C4-2B (cell line): ENCODE data around the gene IDH3G.
"Not testable (repeated sequence)": the region's sequence is repeated elsewhere in the genome, so short reads cannot be mapped to it uniquely, and the experiment has no call there.

ENCODE experiments used
- H3K27ac ChIP-seq: fragments of 450-650 bp; 2 replicates; pipeline ENCODE4 v1.5.1; 2017
- ZFX ChIP-seq: fragments of 450-650 bp; IDR thresholded peaks from 2 replicates; pipeline ENCODE4 v1.6.1; 2017
- TF ChIP-seq, protein P1 (sequence below): fragments of 450-650 bp; conservative IDR thresholded peaks from 2 replicates; pipeline ENCODE4 v1.5.1; 2017; ENCODE audit warnings: mild to moderate bottlenecking

Gene IDH3G

DNA sequence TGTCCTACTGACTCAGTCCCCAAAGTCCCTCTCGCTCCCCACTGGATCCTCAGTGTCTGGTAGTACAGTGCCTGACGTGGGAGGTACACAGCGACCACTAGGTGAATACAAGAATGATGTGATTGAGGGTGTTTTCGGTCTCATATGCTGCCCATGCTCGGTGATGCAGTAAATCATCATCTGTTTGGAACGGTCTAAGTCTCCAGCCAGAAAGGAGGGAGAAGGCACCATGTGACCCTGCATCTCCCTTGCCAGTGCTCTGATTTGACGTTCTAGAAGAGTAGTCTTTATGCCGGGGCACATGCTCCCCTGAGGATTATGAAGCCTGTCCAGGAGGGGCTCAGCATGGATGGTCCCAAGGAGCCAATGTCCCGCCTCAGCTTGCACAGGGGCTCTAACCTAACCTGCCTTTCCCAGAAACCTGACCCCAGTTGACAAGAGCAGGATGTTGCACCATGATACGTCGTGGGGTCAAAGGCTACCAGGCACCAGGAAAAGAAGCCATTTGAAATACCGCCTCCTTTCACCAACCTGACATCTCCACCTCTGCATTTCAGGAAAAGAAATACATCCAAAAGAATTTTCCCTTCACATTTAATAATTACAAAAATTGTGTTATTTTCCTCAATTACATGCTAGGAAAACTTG lies 43.9 kb downstream of the IDH3G start:
- no peak overlapping the region for H3K27ac ChIP-seq
- TF ChIP-seq, protein P1, sequence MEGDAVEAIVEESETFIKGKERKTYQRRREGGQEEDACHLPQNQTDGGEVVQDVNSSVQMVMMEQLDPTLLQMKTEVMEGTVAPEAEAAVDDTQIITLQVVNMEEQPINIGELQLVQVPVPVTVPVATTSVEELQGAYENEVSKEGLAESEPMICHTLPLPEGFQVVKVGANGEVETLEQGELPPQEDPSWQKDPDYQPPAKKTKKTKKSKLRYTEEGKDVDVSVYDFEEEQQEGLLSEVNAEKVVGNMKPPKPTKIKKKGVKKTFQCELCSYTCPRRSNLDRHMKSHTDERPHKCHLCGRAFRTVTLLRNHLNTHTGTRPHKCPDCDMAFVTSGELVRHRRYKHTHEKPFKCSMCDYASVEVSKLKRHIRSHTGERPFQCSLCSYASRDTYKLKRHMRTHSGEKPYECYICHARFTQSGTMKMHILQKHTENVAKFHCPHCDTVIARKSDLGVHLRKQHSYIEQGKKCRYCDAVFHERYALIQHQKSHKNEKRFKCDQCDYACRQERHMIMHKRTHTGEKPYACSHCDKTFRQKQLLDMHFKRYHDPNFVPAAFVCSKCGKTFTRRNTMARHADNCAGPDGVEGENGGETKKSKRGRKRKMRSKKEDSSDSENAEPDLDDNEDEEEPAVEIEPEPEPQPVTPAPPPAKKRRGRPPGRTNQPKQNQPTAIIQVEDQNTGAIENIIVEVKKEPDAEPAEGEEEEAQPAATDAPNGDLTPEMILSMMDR, result no peak
- no peak for TF ChIP-seq ZFX

DNA sequence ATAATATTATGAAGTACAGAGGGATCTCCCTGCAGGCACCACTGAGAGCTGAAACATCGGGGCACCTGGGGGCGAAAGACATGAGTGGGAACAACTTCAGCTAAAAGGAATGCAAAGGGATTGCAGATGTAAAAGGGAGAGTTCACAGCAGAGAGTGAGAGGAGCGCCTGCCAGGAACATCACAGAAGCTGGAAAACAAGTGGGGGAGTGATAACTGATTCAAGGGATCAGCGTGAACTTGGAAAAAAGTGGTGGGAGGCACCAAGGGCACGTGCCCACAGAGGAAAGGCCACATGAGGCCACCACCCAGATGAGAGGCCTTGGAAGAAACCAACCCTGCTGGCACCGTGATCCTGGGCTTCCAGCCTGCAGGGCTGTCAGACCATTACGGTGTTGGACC lies 45.2 kb downstream of the IDH3G start:
- H3K27ac ChIP-seq, result not testable (repeated sequence)

DNA sequence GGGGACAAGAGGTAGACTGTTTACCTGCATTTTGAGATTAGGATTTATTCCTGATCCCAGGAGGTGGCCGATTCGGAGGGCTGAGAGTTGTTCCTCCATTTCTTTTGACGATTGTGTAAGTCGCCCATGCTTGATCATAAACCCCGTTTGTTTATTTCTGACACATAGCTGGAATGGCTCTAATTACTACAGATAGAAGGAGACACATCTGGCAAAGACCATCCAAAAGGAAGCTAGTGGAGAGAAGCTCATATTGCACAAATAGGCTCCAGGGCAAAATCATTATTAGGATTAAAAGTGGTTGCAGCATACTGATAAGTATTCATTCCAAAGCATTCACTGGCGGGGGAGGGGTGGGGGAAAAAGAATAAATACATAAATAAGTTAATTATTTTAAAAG lies 47.2 kb downstream of the IDH3G start:
- not testable (repeated sequence) for H3K27ac ChIP-seq

DNA sequence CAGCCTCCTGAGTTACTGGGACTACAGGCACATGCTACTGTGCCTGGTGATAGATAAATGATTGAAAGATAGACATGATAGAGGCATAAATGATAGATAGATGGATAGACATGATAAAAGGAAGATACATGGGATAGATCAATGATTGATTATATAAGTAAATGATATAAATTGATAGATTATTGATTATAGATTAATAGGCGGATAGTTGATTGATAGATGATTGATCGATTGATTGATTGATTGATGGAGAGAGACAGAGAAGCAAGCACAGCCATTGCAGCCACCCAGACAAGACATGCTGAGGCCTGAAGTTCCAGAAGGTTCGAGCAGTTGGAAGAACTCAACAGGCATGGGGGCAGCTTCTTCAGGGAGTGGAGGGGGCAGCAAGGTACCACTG lies 47.8 kb downstream of the IDH3G start:
- H3K27ac ChIP-seq, result no peak overlapping the region
- TF ChIP-seq, protein P1, result no peak
- no peak for TF ChIP-seq ZFX

DNA sequence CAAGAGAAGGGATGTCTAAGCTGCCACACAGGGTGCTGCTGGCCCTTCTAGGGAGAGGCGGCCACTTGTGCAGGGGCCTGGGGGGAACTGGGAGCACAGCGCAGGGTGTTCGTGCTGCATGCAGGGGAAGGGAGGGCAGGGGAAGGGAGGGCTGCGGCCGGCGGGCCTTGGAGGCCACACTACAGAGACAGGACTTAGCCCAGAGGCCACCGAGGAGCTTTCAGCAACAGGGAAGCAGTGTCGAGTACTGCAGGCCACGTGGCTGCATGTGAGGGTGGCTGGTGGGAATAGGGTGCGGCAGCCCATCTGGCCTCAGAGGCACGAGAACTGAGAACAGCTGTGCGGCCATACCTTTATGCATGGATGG lies 49.1 kb downstream of the IDH3G start:
- not testable (repeated sequence) for H3K27ac ChIP-seq

DNA sequence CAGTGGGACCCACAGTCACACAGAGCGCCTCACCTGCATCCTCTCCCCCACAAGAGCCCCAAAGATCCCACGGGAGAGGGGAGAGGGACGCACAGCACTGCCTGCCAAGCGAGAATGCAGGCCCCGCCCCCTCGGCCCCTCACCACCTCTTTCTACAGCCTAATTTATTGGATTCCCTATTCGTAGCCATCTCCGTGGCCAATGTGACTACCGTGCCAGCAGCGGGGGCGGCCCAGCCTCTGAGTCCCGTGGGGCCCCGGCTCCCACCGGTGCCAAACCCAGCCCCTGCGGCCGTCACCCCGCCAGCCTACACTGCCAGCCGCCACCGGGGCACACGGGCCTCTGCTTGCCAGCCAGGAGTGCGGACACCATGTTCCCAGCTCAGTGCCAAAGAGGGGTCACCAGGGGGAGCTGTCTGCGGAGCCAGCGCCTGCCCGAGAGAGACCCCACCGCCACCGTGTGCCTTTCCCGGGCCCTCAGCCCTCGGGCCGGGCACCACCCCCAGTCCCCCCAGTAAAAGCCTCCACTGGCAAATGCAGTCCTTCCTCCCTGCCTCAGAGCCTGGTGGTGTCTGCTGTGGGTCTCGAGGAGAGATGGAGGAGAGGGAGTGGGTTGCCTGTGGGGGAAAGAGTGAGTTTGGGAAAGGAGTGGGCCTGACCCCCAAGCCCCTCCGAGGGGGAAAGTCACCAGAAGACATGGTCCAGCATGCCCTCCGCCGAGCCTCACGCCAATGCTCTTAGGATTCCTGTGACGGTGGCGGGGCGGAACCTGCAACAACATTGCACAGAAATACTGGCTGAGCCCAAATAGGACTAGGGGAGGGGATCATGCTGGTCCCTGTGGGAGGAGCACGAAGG lies 49.7 kb downstream of the IDH3G start:
- TF ChIP-seq, protein P1, result no peak
- no peak for TF ChIP-seq ZFX
- no peak overlapping the region for H3K27ac ChIP-seq

DNA sequence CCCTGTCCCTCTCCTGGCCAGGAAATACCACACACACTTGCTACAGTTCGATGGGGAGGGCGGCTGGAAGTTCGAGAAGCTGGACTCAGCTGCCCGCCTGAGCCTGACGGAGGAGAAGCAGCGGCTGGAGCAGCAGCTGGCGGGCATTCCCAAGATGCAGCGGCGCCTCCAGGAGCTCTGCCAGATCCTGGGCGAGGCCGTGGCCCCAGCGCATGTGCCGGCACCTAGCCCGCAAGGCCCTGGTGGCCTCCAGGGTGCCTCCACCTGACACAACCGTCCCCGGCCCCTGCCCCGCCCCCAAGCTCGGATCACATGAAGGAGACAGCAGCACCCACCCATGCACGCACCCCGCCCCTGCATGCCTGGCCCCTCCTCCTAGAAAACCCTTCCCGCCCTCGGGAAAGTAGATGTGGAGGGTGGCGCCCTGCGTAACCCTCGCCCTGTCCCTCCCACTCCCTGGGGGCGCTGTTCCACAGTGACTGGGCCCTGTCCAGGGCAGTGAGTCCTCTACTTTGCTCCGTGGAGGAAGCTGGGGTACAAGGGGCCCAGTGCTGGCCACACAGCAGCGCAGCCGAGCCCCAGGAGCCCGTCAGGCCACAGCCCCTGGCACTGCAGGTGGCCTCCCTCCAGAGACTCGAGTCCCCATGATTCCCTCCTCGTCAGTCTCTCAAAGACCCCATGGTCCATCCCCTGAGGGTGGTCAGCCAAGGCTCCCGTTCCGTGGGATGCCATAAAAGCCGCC lies 50.5 kb downstream of the IDH3G start:
- not testable (repeated sequence) for H3K27ac ChIP-seq

DNA sequence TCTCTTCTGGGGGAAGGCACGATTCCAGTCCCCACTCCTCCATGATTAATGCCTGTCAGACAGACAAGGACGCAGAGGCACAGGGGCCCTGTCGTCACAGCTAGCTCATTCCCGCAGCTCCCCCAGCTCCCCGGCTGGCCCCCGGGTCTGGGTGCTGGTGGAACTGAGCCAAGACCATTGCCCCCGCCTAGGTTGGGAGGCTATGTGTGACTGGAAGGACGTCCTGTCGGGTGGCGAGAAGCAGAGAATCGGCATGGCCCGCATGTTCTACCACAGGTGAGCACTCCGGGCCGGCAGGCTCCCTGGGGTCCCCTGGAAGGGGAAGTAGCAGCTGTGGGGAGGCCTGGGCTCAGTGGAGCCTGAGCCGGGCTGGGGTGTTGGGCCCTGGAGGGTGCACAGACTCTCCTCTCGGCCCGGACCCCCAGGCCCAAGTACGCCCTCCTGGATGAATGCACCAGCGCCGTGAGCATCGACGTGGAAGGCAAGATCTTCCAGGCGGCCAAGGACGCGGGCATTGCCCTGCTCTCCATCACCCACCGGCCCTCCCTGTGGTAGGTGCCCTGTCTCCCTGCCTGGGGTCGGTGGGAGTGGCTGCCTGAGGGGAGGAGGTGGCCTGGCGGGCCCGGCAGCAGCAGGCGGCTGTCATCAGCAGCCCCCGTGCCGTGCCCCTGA lies 51.2 kb downstream of the IDH3G start:
- not testable (repeated sequence) for H3K27ac ChIP-seq

DNA sequence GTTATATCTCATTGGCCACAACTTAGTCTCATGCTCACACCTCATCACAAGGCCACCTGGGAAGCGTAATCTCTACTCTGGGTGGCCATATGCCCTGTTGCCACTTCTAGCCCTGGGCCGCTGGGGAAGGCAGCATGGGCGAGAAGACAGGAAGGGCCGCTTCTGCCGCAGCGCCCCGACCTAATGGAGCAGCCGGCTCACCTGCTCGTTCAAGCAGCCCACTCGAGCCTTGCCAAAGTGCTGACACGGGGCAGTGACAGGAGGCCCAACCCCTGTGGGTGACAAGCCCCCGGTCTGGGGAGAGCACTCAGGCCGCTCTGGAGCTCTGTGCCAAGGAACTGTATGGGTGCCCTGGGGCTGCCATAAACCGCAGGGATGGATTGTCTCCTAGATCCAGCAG lies 52.1 kb downstream of the IDH3G start:
- H3K27ac ChIP-seq, result not testable (repeated sequence)

DNA sequence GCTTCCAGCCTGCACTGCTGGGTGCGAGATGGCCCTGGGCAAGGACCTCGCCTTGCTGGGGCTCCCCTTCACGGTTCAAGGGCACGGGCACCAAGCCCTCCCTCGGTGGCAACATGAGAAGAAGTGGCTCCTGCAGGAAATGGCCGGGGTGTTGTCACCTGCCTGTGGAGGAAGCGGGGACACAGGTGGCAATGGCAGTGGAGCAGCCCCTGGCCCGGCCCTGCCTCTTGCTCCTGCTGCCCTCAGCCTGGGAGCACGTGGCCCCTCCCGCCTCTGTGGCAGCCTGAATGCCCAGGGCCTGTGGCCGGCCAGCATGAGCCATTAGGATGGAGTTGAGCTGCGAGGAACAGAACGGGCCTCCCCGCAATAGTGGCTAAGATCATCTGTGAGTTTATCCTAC lies 52.7 kb downstream of the IDH3G start:
- no peak for TF ChIP-seq ZFX
- TF ChIP-seq, protein P1, result no peak
- H3K27ac ChIP-seq, result no peak overlapping the region
